HepG2 (cell line): ENCODE data around the gene MAN1A2. TPM values are rescaled to one million over a fixed set of nuclear protein-coding genes. Genes with fewer than 3 reads are reported as not detected.

Source experiments
- ATAC-seq: fragments of 200-7000 bp; cut with Tn5 transposase; 3 replicates; pipeline ENCODE4 v1.9.1; 2020; ENCODE audit warnings: mild to moderate bottlenecking, moderate library complexity
- BruUV-seq: library from RNA; stranded (reverse); fragments of 400-500 nt; replicated peaks from 2 replicates; lab custom pipeline; 2021; lab: Mats Ljungman, UMichigan
- CTCF ChIA-PET: fragments of 300-600 bp; formaldehyde crosslinking; extraction: SDS; loops from one replicate; lab custom pipeline; 2021; ENCODE audit warnings: low total read pairs, inconsistent platforms, low intra/inter-chr PET ratio; lab: Yijun Ruan, JAX
- POLR2A ChIA-PET: fragments of 350-600 bp; sonication (Branson Sonifier 250); formaldehyde crosslinking; loops from one replicate; lab custom pipeline; 2020; ENCODE audit warnings: antibody characterized with exemption, inconsistent platforms; lab: Yijun Ruan, JAX
- DNase-seq: peaks from one replicate; pipeline ENCODE4 v3.0.0-alpha.2; 2015; ENCODE audit warnings: low spot score
- FAIRE-seq: peaks from 3 replicates; lab custom pipeline; 2011; peaks lifted over from hg19 to GRCh38; lab: Jason Lieb, UNC
- H2AFZ ChIP-seq: one replicate; pipeline ENCODE4 v1.6.1; 2011; ENCODE audit warnings: low read length, inconsistent platforms
- H3K27ac ChIP-seq: fragments of 300-600 bp; 3 replicates; pipeline ENCODE4 v1.8.0; 2011; ENCODE audit warnings: mixed run types, mild to moderate bottlenecking, mixed read lengths, low read length, inconsistent platforms; ENCODE audit not compliant: insufficient read depth; ENCODE audit errors: extremely low read length
- H3K27me3 ChIP-seq, 2 experiments: fragments of 200-600 bp in 1 of 2; 2 replicates in 1 of 2; 3 replicates in 1 of 2; pipeline versions ENCODE4 v1.6.0 to v1.8.0; 2011; ENCODE audit warnings: low read length in 2 of 2, mild to moderate bottlenecking in 2 of 2, moderate library complexity in 2 of 2, inconsistent platforms in 1 of 2; ENCODE audit not compliant: insufficient read depth in 2 of 2, control insufficient read depth in 1 of 2
- H3K36me3 ChIP-seq, 2 experiments: fragments of 200-600 bp in 1 of 2; replicated peaks in 1 of 2; 2 replicates in 1 of 2; 3 replicates in 1 of 2; pipeline versions ENCODE4 v1.5.1 to v1.8.0; 2011; ENCODE audit warnings: low read length in 2 of 2, inconsistent platforms in 1 of 2; ENCODE audit not compliant: insufficient read depth in 2 of 2, control insufficient read depth in 1 of 2
- H3K4me1 ChIP-seq: 2 replicates; pipeline ENCODE4 v1.5.1; 2012; ENCODE audit warnings: low read length, inconsistent platforms; ENCODE audit not compliant: insufficient read depth
- H3K4me2 ChIP-seq: 2 replicates; pipeline ENCODE4 v1.6.0; 2011; ENCODE audit warnings: low read depth, low read length, inconsistent platforms
- H3K4me3 ChIP-seq, 3 experiments: fragments of 200-600 bp in 1 of 3; sonication (generic), shearing (Covaris generic) in 1 of 3; replicated peaks in 1 of 3; 2 replicates each; pipeline ENCODE4 v1.5.1; 2011 to 2016; ENCODE audit warnings: low read length in 3 of 3, inconsistent platforms in 2 of 3, low read depth in 2 of 3, mild to moderate bottlenecking in 2 of 3, control low read depth in 1 of 3, mixed read lengths in 1 of 3; ENCODE audit not compliant: insufficient read depth in 1 of 3
- H3K79me2 ChIP-seq: one replicate; pipeline ENCODE4 v1.6.1; 2011; ENCODE audit warnings: low read length, inconsistent platforms; ENCODE audit not compliant: insufficient read depth
- H3K9ac ChIP-seq: 2 replicates; pipeline ENCODE4 v1.6.0; 2011; ENCODE audit warnings: mild to moderate bottlenecking, low read depth, low read length, inconsistent platforms; ENCODE audit not compliant: insufficient read depth
- H3K9me3 ChIP-seq: 2 replicates; pipeline ENCODE4 v1.5.1; 2012; ENCODE audit warnings: mild to moderate bottlenecking, low read length
- H4K20me1 ChIP-seq: 2 replicates; pipeline ENCODE4 v1.6.0; 2011; ENCODE audit warnings: inconsistent platforms, mild to moderate bottlenecking, low read length, moderate library complexity; ENCODE audit not compliant: insufficient read depth
- FOXP1 ChIP-seq, 2 experiments: fragments of 450-650 bp in 1 of 2; IDR thresholded peaks; 2 replicates each; pipeline ENCODE4 v1.6.1; 2017 to 2018; ENCODE audit warnings: antibody characterized with exemption in 1 of 2
- FOXP4 ChIP-seq: sonication (generic); formaldehyde crosslinking; IDR thresholded peaks from 2 replicates; pipeline ENCODE4 v1.4.0; 2020; ENCODE audit warnings: missing genetic modification reagents
- MTF1 ChIP-seq: sonication (generic); formaldehyde crosslinking; IDR thresholded peaks from 2 replicates; pipeline ENCODE4 v1.5.0; 2020; ENCODE audit warnings: missing genetic modification reagents
- RBM22 ChIP-seq: fragments of 200-400 bp; formaldehyde crosslinking; optimal IDR thresholded peaks from 2 replicates; pipeline ENCODE3; 2017; ENCODE audit warnings: mild to moderate bottlenecking, low read length, moderate library complexity
- ZBTB42 ChIP-seq: sonication (generic); formaldehyde crosslinking; IDR thresholded peaks from 2 replicates; pipeline ENCODE4 v1.5.0; 2020; ENCODE audit warnings: mild to moderate bottlenecking, missing genetic modification reagents
- ZNF207 ChIP-seq: fragments of 450-650 bp; IDR thresholded peaks from 2 replicates; pipeline ENCODE4 v1.6.1; 2016; ENCODE audit warnings: antibody characterized with exemption, borderline replicate concordance
- ZNF382 ChIP-seq: sonication (generic); formaldehyde crosslinking; IDR thresholded peaks from 2 replicates; pipeline ENCODE4 v1.5.0; 2020; ENCODE audit warnings: missing genetic modification reagents, mild to moderate bottlenecking, borderline replicate concordance
- ZNF451 ChIP-seq: sonication (generic); formaldehyde crosslinking; IDR thresholded peaks from 2 replicates; pipeline ENCODE4 v1.5.0; 2020; ENCODE audit warnings: mild to moderate bottlenecking, missing genetic modification reagents
- ZNF891 ChIP-seq: sonication (generic); formaldehyde crosslinking; IDR thresholded peaks from 2 replicates; pipeline ENCODE4 v1.5.0; 2020; ENCODE audit warnings: mild to moderate bottlenecking, missing genetic modification reagents
- WGBS: methylation state at CpG from one replicate; pipeline ENCODE4 v1.1.6; 2017; ENCODE audit warnings: low lambda C conversion rate; 5-methylcytosine and 5-hydroxymethylcytosine counted together
- in situ Hi-C: cut with HindIII; loops from 2 replicates; pipeline ENCODE4 v1.10.0; 2017; ENCODE audit warnings: low pct_unique_long_range_greater_than_20kb; ENCODE audit not compliant: extremely low pct_ligation_motif_present
- intact Hi-C: fragments of 100-400 bp; cut with micrococcal nuclease; formaldehyde crosslinking; loops from one replicate; pipeline ENCODE4 v1.10.0; 2022; ENCODE audit not compliant: unreplicated experiment
- polyA plus RNA-seq, 8 experiments: library from polyadenylated mRNA; depleted of rRNA in 3 of 8; stranded (reverse) in 7 of 8; unstranded in 1 of 8; fragments of >200 nt; fragmentation: Illumina TruSeq in 4 of 8; extraction: Trizol in 4 of 8; gene quantifications; 2 replicates each; pipeline versions ENCODE4 v1.2.1 to v1.2.3, GENCODE V29; 2011 to 2016; ENCODE audit warnings: low read depth in 4 of 8, missing spikeins in 1 of 8, mixed read lengths in 1 of 8; ENCODE audit not compliant: insufficient read depth in 1 of 8
- total RNA-seq, 5 experiments: library from RNA; depleted of rRNA; stranded (reverse); fragments of >200 nt; fragmentation: Illumina TruSeq; extraction: Trizol; gene quantifications; 2 replicates each; pipeline ENCODE4 v1.2.3, GENCODE V29; 2016; ENCODE audit warnings: low read depth in 1 of 5
- TF ChIP-seq, protein P1 (sequence below): IDR thresholded peaks from 2 replicates; pipeline ENCODE4 v1.6.1; 2016; ENCODE audit warnings: missing compliant biosample characterization, missing genetic modification reagents, borderline replicate concordance

The MAN1A2 gene
- total and polyA plus RNA-seq, 2 of the 13 experiments (the other 11 are each of a cell fraction or from before 2014, with no cell fraction given) = 8.0 to 19.9 TPM

- intact Hi-C loops (no loop called here), in situ Hi-C loops (loop anchor here (10.0 kb wide), 1 partner anchor 164 kb away; no protein-coding TSS in a partner anchor)
- Histone ChIP-seq H3K9ac (no peak overlapping the region), H4K20me1 (no peaks in the 10 kb centered on the region), H3K4me2 (no peak overlapping the region), H3K27ac (no peak overlapping the region), H3K4me3 (no peak overlapping the region), H3K79me2 (no peaks in the 10 kb centered on the region), H3K9me3 (no peaks in the 10 kb centered on the region), H3K27me3 (no peaks in the 10 kb centered on the region), H2AFZ (no peak overlapping the region), H3K36me3 (no peaks in the 10 kb centered on the region), H3K4me1 (no peaks in the 10 kb centered on the region)
- TF ChIP-seq ZNF382 (CRISPR knock-in tag) = no peak
- no peak for TF ChIP-seq ZNF891
- no peak for TF ChIP-seq FOXP4 (CRISPR knock-in tag)
- no peak for TF ChIP-seq ZBTB42 (CRISPR knock-in tag)
- no peak for TF ChIP-seq MTF1 (CRISPR knock-in tag)
- no peak for TF ChIP-seq FOXP1 (IDR thresholded peaks at IDR 0.05)
- no peak for TF ChIP-seq FOXP1 (CRISPR knock-in tag; IDR thresholded peaks at IDR 0.05)
- TF ChIP-seq ZNF207 = no peak
- no peak for TF ChIP-seq ZNF451
- TF ChIP-seq, protein P1, sequence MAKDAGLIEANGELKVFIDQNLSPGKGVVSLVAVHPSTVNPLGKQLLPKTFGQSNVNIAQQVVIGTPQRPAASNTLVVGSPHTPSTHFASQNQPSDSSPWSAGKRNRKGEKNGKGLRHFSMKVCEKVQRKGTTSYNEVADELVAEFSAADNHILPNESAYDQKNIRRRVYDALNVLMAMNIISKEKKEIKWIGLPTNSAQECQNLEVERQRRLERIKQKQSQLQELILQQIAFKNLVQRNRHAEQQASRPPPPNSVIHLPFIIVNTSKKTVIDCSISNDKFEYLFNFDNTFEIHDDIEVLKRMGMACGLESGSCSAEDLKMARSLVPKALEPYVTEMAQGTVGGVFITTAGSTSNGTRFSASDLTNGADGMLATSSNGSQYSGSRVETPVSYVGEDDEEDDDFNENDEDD (CRISPR knock-in tag) = no peak
- TF ChIP-seq RBM22 = no peak
- ATAC-seq = no peak
- 84% methylated on average over 3 of the region's 3 CpGs for WGBS
- BruUV-seq = no TSS peak
- ChIA-PET POLR2A (no interaction called here), CTCF (no interaction called here)
- DNase-seq = no peak
- no peak for FAIRE-seq
Measured at GRCh38 chr1:117511273-117511672, 144.0 kb downstream of the MAN1A2 start.
